Measurements from ENCODE around the gene PASK.

PASK gene

GRCh38 chr2:241074901-241075540, 74.3 kb downstream of the PASK start:
- DNase-seq, result no peak

- DNase-seq, result no peak
Observed at GRCh38 chr2:241074065-241074818, 75.0 kb downstream of the PASK start.

GRCh38 chr2:241073166-241074064, 75.9 kb downstream of the PASK start:
- no peak for DNase-seq

- no peak for DNase-seq
Observed at GRCh38 chr2:241072553-241073165, 76.6 kb downstream of the PASK start.

- no peak for DNase-seq
Observed at GRCh38 chr2:241072151-241072550, 77.1 kb downstream of the PASK start.

- DNase-seq, result no peak
Observed at GRCh38 chr2:241071677-241072111, 77.6 kb downstream of the PASK start.

- no peak for DNase-seq
Observed at GRCh38 chr2:241070811-241071676, 78.2 kb downstream of the PASK start.

- no peak for DNase-seq
Observed at GRCh38 chr2:241070361-241070760, 78.9 kb downstream of the PASK start.

GRCh38 chr2:241069821-241070281, 79.4 kb downstream of the PASK start:
- DNase-seq, result no peak

- no peak for DNase-seq
Observed at GRCh38 chr2:241068942-241069810, 80.1 kb downstream of the PASK start.

- DNase-seq, result no peak
Observed at GRCh38 chr2:241068136-241068941, 80.9 kb downstream of the PASK start.

GRCh38 chr2:241067501-241068135, 81.7 kb downstream of the PASK start:
- no peak for DNase-seq

GRCh38 chr2:241066893-241067341, 82.4 kb downstream of the PASK start:
- no peak for DNase-seq

GRCh38 chr2:241066171-241066892, 82.9 kb downstream of the PASK start:
- no peak for DNase-seq

GRCh38 chr2:241065355-241065803, 83.9 kb downstream of the PASK start:
- no peak for DNase-seq

GRCh38 chr2:241064802-241065354, 84.4 kb downstream of the PASK start:
- DNase-seq, result no peak

- no peak for DNase-seq
Observed at GRCh38 chr2:241064008-241064801, 85.1 kb downstream of the PASK start.
